HG02981 (cell line): ENCODE results near the gene RGS19.

Source experiments
- ATAC-seq: cut with Tn5 transposase; IDR thresholded peaks from one replicate; pipeline ENCODE4 v1.9.1; 2021; ENCODE audit warnings: mild to moderate bottlenecking, moderate library complexity; ENCODE audit not compliant: unreplicated experiment

The RGS19 gene

GRCh38 chr20:64037498-64038213 is 41.7 kb downstream of the RGS19 start:
- ATAC-seq = no peak

DNA sequence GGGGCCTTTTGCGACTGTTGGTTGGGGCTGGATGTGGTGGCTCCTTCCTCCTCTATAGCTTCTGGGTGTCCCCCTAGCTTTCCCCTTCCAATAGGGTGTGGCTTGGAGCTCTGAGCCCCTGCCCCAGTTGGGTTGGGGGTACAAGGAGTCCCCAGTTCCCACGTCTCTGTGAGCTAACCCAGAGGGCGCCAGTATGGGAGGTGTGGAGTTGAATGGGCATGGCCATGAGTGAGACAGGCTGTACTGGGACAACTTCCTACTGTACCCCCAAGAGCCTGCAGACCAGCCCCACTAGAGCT is 42.2 kb downstream of the RGS19 start:
- ATAC-seq = no peak

- no peak for ATAC-seq
Observed at GRCh38 chr20:64036346-64037198, 42.7 kb downstream of the RGS19 start.

- no peak for ATAC-seq
Observed at GRCh38 chr20:64035933-64036345, 43.4 kb downstream of the RGS19 start, which contains the start of gene C20orf204. C20orf204 (plus strand) TSS chr20:64036182; CDS start chr20:64036324, 142 bp downstream.

- ATAC-seq = no peak
Observed at GRCh38 chr20:64035066-64035932, 44.0 kb downstream of the RGS19 start.

- no peak for ATAC-seq
Observed at GRCh38 chr20:64033981-64034493, 45.3 kb downstream of the RGS19 start.

- ATAC-seq = no peak
Observed at GRCh38 chr20:64032706-64033624, 46.4 kb downstream of the RGS19 start.

DNA sequence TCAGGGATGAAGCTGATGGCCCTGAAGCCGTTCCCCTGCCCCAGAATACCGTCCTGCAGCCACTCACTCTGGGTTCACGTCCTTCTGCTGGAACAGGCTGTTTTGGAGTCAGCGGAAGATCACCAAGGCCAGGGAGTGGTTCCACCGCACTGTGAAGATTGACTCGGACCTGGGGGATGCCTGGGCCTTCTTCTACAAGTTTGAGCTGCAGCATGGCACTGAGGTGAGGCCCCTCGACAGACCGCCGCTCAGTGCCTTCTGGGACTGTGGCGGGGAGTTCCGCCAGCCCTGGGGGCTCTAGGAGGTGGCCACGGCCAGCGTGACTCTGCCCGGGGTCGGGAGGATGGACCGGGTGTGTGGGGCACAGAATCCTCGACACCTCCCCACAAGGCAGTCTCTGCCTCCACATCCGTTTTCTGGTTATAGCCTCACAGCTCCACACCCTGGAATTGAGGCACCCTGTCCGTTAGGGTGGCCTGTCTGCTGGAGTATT is 47.5 kb downstream of the RGS19 start:
- no peak for ATAC-seq

- no peak for ATAC-seq
Observed at GRCh38 chr20:64030371-64031134, 48.8 kb downstream of the RGS19 start.

- ATAC-seq = no peak
Observed at GRCh38 chr20:64029293-64030117, 49.8 kb downstream of the RGS19 start.

DNA sequence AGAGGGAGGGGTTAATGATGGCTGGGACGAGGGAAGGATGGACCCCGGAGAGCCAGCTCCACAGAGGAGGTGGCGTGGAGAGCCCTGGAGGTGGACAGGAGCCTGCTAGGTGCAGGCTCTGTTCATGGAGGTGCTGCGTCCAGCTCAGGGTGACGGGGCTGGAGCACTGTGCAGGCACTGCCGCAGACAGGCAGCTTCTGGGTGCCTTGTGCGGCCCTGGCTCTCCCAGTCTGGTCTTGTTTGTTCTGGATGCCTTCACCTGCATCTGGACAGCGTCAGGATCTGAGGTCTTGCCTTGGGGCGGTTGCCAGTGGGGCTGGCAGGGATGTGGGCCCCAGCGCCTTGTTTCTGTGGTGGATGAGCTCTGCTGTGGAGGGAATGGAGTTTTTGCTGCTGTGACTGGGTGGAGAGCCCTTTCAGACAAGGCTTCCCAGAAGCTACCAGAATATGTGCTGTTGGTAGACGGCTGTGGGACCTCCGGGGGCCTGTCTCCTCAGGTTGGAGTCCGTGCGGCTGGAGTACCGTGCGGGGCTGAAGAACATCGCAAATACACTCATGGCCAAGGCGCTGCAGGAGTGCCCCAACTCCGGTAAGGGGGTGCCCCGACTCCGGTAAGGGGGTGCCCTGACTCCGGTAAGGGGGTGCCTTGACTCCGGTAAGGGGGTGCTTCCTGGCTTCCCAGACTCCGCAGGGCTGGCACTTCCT is 51.2 kb downstream of the RGS19 start:
- ATAC-seq = no peak

DNA sequence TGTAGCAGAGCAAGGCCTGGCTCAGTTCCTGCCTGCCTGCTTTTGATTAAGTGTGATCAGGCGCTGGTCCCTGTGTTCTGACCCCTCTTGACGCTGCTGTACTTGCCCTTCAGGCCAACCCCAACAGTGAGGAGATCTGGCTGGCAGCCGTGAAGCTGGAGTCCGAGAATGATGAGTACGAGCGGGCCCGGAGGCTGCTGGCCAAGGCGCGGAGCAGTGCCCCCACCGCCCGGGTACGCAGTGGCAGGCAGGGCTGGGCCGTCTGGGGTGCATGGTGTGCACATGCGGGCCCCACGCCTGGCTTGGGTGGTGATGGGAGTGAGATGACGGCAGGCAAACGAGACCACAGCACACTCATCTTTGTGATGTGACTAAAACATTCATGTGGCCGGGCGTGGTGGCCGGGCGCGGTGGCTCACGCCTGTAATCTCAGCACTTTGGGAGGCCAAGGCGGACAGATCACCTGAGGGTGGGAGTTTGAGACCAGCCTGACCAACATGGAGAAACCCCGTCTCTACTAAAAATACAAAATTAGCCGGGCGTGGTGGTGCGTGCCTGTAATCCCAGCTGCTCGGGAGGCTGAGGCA is 53.4 kb downstream of the RGS19 start:
- no peak for ATAC-seq

DNA sequence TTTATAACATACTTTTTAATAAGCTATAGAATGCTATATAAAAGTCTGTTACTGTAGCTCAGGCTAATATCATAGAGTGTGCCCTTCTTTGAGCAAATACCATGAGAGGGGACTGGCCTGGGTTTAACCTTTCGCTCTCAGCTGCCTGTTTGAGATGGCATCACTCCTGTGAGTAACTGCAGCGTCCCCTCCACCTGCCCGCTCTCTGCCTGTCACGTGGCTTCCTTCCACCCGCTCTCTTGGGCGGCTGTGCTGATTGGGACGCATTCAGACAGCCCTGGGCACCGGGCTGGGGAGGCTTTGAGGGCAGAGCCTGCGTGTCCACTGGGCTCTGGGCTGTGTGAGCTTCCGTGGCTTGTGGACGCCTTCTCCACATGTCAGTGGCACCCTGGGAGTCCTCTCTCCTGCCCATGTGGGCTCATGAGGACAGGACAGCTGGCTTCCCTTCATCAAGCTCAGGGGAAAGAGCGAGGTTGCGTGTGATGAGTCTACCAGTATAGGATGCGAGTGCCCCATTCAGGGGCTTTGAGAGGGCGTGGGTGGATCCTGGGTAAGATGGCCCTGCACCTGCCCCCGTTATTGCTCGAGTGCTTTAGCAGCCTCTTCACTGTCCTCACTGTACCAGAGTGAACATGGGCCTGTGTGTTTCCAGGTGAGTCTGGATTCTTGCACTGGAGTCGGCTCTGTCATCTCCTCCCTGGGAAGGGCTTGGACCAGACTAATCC is 54.1 kb downstream of the RGS19 start:
- ATAC-seq = no peak

DNA sequence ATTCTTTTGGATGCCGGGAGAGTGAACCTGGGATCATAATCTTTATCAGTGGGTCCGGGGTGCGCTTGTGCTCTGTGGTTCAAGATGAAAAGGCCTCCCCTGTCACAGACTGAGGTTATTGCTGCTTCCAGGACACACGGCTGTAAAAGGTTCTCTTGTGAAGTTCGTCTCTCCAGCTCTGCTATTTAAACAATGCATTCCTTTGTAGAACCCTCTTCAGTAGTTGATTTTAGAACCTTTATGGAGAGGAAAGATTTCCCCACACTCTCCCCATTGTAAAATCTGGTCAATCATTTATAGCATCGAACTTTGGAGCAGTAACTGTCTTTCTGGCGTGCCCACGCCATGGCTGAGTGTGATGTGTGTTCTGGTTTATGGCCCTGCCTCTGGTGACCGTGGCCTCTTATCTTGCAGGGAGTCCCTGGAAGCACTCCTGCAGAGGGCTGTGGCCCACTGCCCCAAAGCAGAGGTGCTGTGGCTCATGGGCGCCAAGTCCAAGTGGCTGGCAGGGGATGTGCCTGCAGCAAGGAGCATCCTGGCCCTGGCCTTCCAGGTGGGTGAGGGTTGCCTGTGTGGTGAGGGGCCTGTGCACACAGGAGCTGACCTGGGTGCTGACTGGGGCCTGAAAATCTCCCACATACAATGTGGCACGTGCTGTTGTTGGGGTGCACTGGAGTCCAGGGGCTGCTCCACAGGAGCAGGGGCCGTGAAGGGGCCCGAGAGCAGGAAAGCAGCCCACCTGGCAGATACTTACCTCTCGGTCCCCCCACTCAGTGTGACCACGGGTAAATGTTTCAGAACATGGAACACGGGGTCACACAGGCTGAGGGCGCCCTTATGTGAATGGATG is 55.0 kb downstream of the RGS19 start:
- no peak for ATAC-seq

GRCh38 chr20:64023361-64024140 is 55.8 kb downstream of the RGS19 start:
- ATAC-seq = no peak
